Activated T-helper 9 cell treated with anti-CD3 and anti-CD28 coated beads, Interleukin-2, amount 50 U/mL, for 16 hours (primary cell): ENCODE measurements around the gene RIPOR3.
"Not testable (repeated sequence)": the region's sequence is repeated elsewhere in the genome, so short reads cannot be mapped to it uniquely, and the experiment has no call there.

Experiments used
- DNase-seq: peaks from one replicate; pipeline ENCODE4 v3.0.0-alpha.2; 2020; ENCODE audit warnings: low read depth

The RIPOR3 gene

DNA sequence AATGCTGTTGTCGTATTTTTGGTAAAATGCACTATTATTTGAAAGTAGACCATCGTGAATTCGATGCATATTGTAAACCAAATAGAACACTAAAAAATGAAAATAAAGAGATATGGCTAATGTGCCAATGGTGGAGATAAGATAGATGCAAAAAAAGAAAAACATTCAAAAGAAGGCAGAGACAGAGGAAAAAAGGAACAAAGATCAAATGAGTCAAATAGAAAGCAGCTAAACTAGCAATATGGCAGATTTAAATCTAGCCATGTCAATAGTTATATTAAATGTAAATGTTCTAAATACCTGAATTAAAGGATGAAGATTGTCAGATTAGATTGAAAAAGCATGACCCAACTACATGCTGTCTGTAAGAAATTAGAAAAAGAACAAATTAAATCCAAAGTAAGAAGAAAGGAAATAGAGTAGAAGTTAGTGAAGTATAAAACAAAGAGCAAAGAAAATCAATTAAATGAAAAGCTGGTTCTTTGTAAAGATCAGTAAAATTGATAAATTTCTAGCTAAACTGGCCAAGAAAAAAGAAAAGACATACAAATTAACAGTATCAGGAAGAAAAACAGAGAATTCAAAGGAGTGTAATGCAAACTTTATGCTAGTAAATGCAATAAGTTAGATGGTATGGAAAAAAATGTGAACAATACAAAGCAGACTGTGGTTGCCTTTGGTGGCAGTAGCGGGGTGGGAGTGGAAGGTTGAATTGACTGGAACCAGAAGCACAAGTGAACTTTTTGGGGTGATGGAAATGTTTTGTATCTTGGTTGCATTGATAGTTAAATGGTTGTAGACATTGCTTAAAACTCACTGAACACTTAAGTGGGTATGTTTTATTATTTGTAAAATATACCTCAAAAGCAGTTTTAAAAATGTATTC is 136.4 kb downstream of the RIPOR3 start:
- no peak for DNase-seq

DNA sequence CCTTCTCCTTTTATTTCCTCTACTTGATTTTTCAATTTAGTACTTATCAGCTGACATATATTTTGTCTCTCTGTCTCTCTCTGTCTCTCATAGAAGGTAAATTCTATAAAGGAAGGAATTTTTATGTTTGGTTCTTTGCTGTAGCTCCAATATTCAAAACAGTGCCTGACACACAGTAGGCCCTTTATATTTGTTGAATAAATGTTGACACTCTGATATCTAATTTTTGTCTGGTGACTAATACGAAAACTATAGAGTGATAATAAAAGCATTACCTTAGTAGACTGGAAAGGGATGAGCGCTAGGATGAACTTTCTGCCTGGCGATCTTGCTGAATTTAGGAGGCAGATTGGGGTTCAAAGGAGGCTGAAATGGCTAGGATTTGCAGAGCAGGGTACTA is 138.4 kb downstream of the RIPOR3 start:
- no peak for DNase-seq

DNA sequence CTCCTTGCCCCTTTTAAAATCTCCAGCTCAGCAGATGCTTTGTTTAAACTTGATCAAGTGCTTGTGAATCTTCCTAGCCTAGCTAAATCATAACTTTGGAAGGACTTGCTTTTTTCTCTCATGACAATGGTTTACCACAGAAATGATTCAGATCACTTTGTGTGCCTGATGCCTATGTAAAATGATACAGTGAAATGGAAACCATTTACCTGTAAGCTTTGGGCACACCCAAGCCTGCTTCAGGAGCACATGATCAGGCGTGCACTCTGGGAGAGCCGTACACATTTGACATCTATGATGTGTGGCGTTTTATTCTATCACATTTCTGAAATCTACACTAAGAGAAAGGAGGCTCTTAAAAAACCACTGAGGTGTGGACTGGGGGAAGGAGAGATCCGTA is 140.1 kb downstream of the RIPOR3 start:
- DNase-seq = no peak

DNA sequence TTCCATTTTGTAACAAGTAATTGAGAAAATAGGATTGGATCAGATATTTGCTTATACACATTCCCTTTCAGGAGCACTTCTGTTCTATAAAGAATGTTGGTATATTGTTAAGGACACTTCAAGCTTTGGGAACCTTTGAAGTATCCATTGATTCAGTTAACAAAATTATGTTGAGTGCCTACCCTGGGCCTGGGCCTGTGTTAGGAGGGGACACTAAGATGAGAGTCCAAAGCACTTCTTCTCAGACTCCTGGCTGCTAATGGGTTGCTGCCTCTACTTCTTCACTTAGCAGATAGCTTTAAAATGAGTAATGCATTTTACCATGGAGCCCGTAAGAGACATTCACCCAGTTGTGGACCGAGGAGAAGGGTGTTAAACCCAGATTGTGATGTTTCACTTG is 140.8 kb downstream of the RIPOR3 start:
- no peak for DNase-seq

DNA sequence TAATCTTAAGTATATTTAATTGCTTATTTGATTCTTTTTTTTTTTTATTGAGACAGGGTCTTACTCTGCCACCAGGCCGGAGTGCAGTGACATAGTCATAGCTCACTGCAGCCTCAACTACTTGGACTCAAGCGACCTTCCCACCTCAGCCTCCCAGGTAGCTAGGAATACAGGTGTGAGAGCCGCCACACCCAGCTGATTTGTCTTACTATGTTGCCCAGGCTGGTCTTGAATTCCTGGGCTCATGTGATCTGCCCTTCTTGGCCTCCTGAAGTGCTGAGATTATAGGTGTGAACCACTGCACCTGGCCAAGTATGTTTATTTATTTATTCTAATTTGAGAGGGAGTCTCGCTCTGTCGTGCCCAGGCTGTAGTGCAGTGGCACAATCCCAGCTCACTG is 142.9 kb downstream of the RIPOR3 start:
- DNase-seq = no peak

DNA sequence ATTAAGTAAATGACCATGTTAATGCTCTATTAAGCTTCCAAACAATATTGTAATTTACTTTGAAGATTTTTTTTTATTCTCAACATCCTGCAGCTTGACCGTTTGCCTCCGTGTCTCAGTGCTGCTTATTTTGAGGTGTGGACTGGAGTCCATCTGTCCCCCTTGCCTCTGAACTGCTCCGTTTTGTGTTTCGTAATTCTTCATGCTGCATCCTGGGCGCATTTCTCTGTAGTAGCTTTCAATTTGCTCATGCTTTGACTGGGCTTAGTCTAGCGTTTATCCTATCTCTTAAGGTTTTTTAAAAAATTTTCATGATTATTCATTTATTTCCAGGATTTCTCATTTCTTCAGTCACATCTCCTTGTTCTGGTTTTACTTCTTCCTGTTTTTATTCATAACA is 143.4 kb downstream of the RIPOR3 start:
- no peak for DNase-seq

DNA sequence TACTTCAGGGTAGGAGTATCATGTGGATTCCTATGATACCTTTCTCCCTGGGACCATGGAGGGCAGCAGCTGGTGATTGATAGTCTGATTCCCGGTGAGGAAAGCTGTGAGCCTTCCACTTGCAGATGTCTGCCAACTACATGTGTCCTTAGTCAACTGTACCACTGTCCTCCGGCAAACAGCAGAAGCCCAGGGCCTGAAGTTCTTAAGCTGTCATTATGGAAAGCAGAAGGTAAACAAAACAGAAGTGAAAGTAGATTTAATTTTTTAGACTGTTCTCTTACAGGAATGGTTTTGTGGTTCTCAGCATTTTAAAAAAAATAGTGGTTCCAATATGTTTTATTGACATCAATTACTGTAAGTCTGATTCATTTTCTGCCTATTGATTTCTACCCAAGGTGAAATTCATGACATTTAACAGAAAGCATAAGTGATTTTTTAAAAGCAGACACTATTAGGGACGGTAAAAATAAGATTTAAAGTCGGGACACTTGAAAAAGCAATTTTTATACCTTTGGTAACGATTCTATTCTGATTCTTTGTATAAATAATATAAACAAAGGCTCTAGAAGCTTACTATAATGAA is 144.5 kb downstream of the RIPOR3 start:
- no peak for DNase-seq

DNA sequence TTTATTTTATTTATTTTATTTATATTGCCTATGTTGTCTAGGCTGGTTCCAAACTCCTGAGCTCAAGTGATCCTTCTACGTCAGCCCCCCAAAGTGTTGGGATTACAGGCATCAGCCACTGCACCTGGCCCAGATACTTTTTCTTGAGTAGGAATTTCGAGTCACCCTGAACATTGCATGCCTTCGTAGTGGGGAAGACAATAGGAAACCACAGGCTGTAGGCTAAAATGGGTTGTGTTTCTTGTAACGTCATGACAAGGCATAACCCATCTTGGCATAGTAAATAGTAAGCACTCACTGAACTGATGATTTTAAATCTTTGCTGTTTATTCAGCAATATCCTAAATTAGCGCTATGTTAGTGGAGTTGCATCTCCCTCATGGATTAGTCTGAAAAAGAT is 146.2 kb downstream of the RIPOR3 start:
- no peak for DNase-seq

DNA sequence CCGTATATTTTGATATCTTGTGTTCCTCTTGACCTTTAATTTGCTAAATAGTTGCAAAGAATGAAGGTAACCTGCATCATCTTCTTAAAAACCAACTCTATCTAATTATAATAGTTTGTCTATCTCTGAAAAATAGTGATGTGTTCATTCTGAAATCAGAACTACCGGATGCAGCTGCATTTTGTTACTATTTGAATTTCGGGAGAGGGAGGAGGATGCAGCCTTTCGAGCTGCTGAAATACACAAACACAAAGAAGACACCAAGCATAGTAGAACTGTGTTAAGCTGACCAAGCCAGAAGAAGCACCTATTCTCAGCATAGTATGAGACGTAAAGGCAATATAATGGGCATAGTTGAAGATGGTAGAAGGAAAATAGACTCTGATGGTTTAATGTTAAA is 148.0 kb downstream of the RIPOR3 start:
- DNase-seq = no peak

DNA sequence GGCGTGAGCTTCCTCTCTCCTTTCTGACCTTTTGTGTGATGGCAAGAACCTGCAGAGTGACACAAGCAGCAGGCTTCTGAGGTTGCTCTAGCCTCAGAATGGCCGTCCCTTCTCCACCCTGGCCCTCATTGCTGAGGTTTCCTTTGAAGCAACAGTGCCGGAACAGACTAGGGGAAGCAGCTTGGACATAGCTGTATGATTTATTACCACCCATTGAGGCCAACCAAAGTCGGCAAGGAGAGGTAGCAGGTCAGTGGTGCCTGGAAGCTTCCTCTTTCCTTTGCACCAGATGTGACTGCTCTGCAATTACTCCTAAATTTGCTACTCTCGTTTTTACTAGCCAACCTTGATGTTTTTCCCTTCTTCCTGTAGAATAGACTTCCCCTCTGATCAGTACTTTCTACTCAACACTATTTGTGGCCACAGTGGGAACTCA is 149.7 kb downstream of the RIPOR3 start:
- DNase-seq = no peak

DNA sequence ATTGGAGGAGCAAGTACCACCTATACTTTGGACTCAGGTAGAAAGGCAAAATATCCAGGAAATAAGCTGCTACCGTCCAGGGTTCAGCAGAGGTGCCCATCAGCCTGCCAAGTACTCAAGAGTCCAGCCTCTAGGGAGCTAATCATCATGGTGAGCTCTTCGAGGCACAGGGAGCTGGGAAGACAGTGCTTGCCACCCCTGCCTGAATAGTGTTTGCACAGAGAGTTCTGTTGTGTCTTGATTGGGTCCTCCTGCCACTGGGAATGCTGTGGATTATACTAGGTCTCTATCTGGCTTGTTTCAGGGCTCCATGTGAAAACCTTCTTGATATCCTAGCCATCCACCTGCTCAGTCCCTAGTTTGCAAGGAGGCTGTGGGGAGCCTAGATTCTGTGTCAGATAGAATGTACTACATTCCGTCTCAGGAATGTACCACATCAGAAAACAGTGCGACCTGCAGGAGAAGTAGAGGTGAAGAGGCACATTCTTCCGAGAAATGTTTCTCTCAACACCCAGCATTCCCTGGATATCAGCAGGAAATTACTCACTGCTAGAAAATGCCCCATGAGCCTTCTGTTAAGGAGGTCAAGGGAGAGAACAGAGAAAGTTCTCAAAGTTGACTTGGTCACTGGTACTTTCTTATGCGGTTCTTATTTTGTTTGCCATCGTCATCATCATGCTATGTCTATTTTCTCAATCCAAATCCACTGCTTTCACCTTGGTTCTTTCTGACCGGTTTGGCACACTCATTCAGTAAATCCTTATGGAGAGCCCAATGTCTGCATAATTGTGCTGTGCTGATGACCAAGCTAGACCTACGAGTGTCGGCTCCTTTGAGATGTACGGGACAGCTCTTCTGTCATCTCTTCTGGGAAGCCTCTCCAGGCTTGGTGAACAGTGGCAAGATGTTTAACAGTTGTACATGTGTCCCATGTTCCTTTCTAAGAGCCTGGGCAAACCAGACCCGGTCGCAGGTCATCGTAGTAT is 150.4 kb downstream of the RIPOR3 start:
- DNase-seq = no peak

DNA sequence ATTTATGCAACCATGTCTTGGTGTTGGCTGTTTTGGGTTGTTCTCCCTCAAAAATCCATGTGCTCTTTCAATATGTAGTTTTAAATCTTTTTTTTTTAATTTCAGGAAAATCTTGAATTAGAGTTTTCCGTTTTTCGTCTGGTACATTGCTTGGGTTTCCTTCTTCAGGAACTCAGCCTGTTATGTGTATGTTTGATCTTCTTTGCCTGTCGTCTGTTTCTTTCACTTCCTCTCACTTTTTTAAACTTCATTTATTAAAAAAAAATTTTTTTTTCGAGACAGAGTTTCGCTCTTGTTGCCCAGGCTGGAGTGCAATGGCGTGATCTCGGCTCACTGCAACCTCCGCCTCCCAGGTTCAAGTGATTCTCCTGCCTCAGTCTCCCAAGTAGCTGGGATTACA is 151.5 kb downstream of the RIPOR3 start:
- not testable (repeated sequence) for DNase-seq

DNA sequence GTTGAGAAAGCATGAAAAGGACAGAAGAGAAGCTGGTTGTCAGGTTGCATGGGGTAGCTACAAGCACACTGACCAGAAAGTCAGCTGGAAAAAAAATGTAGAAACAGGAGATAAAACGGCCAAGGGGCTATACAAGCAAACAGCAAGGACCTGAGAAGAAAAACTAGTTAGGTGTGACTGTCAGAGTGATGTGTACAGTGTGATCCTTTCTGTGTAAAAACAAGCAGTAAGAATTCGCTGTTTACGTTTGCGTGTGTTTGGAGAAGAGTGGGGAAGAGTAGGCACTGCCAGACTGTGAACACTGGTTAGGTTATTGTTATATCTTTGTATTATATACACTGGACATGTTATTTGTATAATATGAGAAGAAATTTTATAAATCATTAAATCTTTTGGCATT is 153.1 kb downstream of the RIPOR3 start:
- DNase-seq = no peak

DNA sequence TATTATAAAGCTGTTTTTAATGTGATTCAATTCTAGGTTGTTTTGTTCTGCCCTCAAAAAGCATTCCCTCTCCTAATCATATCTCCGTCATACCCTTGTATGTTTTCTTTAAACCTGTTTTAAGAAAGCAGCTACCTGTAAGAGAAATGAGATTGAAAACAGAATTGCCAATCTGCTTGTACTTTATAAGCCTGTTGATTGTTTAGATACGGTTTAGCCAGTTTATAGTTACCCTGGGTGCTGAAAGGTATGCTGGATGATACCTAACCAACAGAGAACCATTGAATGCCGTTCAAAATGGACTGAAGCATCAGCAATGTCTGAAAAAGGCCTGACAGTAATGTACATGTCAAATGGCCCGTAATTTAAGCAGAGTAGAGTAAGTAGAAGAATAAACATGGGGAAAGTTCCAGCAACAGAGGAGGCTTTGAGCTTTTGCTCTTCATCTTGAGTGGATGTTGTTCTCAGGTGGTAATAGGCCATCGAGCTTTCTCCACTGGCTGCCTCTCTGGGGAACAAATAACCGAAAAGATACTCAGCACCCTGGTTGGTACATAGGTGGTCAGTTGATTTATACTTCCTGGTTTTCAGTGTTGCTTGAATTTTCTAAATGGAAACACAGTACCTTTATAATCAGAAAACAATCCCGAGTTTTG is 153.7 kb downstream of the RIPOR3 start:
- no peak for DNase-seq

DNA sequence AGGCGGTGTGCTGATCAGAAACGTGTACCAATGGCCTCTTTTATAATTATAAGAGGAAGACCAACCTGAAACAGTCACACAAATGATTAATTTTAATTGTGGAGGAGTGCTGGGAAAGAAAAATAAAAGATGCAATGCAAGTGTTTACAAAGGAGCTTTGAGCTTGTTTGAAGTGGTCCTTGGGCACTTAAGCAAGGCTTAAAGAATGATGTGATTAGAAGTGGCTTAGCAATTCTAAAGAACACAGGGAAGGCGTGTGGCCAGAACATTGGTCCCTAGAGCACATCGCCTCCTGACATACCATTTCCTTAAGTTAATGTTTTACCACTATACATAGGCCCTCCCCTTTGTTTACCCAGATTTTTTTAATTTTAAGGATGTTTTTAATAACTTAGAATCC is 155.0 kb downstream of the RIPOR3 start:
- no peak for DNase-seq
